Keratinocyte (primary cell): ENCODE results near the gene C19orf25. TPM values are rescaled to one million over a fixed set of nuclear protein-coding genes. Genes with fewer than 3 reads are reported as not detected.

Experiments
- DNase-seq: peaks from one replicate; pipeline ENCODE4 v3.0.0-alpha.2; 2011; ENCODE audit warnings: low read depth, missing footprints, low spot score
- FAIRE-seq: peaks from 2 replicates; lab custom pipeline; 2011; peaks lifted over from hg19 to GRCh38; lab: Jason Lieb, UNC
- H2AFZ ChIP-seq: 2 replicates; pipeline ENCODE4 v1.6.0; 2012; ENCODE audit warnings: low read length, control low read depth, inconsistent platforms; ENCODE audit not compliant: control insufficient read depth
- H3K27ac ChIP-seq: 2 replicates; pipeline ENCODE4 v1.5.1; 2011; ENCODE audit warnings: low read length; ENCODE audit not compliant: control insufficient read depth, insufficient read depth
- H3K27me3 ChIP-seq: 3 replicates; pipeline ENCODE4 v1.6.0; 2011; ENCODE audit warnings: low read length; ENCODE audit not compliant: control insufficient read depth, insufficient read depth; ENCODE audit errors: extremely low read depth
- H3K36me3 ChIP-seq, 2 experiments: 2 replicates in 1 of 2; 3 replicates in 1 of 2; pipeline ENCODE4 v1.5.1; 2011; ENCODE audit warnings: low read length in 2 of 2, mild to moderate bottlenecking in 1 of 2; ENCODE audit not compliant: control insufficient read depth in 2 of 2, insufficient read depth in 2 of 2; ENCODE audit errors: extremely low read depth in 1 of 2
- H3K4me1 ChIP-seq: 3 replicates; pipeline ENCODE4 v1.5.1; 2011; ENCODE audit warnings: low read length; ENCODE audit not compliant: control insufficient read depth, insufficient read depth; ENCODE audit errors: extremely low read depth
- H3K4me2 ChIP-seq: 3 replicates; pipeline ENCODE4 v1.6.0; 2011; ENCODE audit warnings: low read depth, low read length; ENCODE audit not compliant: control insufficient read depth, insufficient read depth; ENCODE audit errors: extremely low read depth
- H3K4me3 ChIP-seq, 3 experiments: fragments of 200-600 bp in 1 of 3; sonication (generic) in 1 of 3; 2 replicates in 2 of 3; 3 replicates in 1 of 3; pipeline ENCODE4 v1.5.1; 2011 to 2016; ENCODE audit warnings: low read length in 3 of 3, mild to moderate bottlenecking in 3 of 3, control low read depth in 2 of 3, inconsistent platforms in 1 of 3, low read depth in 1 of 3, mixed read lengths in 1 of 3, mixed run types in 1 of 3, moderate library complexity in 1 of 3; ENCODE audit not compliant: control insufficient read depth in 2 of 3, insufficient read depth in 2 of 3; ENCODE audit errors: extremely low read depth in 1 of 3
- H3K79me2 ChIP-seq: 2 replicates; pipeline ENCODE4 v1.6.0; 2012; ENCODE audit warnings: low read length; ENCODE audit not compliant: control insufficient read depth, insufficient read depth
- H3K9ac ChIP-seq: 3 replicates; pipeline ENCODE4 v1.6.0; 2011; ENCODE audit warnings: low read length; ENCODE audit not compliant: control insufficient read depth, insufficient read depth; ENCODE audit errors: extremely low read depth
- H3K9me1 ChIP-seq: 3 replicates; pipeline ENCODE4 v1.6.0; 2011; ENCODE audit warnings: low read length; ENCODE audit not compliant: control insufficient read depth, insufficient read depth; ENCODE audit errors: extremely low read depth
- H3K9me3 ChIP-seq: 2 replicates; pipeline ENCODE4 v1.5.1; 2012; ENCODE audit warnings: low read depth, low read length; ENCODE audit not compliant: control insufficient read depth
- H4K20me1 ChIP-seq: 3 replicates; pipeline ENCODE4 v1.6.0; 2011; ENCODE audit warnings: low read length; ENCODE audit not compliant: control insufficient read depth, insufficient read depth; ENCODE audit errors: extremely low read depth
- EZH2 ChIP-seq: IDR thresholded peaks from one replicate; pipeline ENCODE4 v1.6.1; 2012; ENCODE audit warnings: inconsistent platforms, mild to moderate bottlenecking, low read length, moderate library complexity
- dilution Hi-C: fragments of 300-500 bp; cut with MboI; formaldehyde crosslinking; loops from one replicate; pipeline ENCODE4 v1.7.0; 2020; ENCODE audit warnings: low sequenced_read_pairs; ENCODE audit not compliant: extremely low pct_ligation_motif_present
- polyA plus RNA-seq, 5 experiments: library from polyadenylated mRNA; depleted of rRNA in 3 of 5; stranded (reverse) in 3 of 5; stranded (forward) in 1 of 5; unstranded in 1 of 5; fragments of >200 nt; gene quantifications; 1 replicate in 1 of 5; 2 replicates in 3 of 5; 3 replicates in 1 of 5; pipeline versions ENCODE4 v1.2.1 to v1.2.3, GENCODE V29; 2011 to 2012; ENCODE audit warnings: missing spikeins in 2 of 5, low read depth in 1 of 5, low replicate concordance in 1 of 5
- TF ChIP-seq, protein P1 (sequence below), 3 experiments: IDR thresholded peaks in 1 of 3; conservative IDR thresholded peaks in 1 of 3; optimal IDR thresholded peaks in 1 of 3; 2 replicates in 2 of 3; 3 replicates in 1 of 3; pipeline versions ENCODE3 to v1.5.1; 2011; ENCODE audit warnings: low read length in 3 of 3, mild to moderate bottlenecking in 3 of 3, moderate library complexity in 2 of 3, control low read depth in 1 of 3, inconsistent platforms in 1 of 3; ENCODE audit not compliant: insufficient read depth in 2 of 3; ENCODE audit errors: extremely low read depth in 1 of 3

C19orf25 gene
- polyA plus RNA-seq, 1 donor (not counting 4 experiments of a cell fraction or from before 2014, with no cell fraction given) = 11.2 TPM

DNA sequence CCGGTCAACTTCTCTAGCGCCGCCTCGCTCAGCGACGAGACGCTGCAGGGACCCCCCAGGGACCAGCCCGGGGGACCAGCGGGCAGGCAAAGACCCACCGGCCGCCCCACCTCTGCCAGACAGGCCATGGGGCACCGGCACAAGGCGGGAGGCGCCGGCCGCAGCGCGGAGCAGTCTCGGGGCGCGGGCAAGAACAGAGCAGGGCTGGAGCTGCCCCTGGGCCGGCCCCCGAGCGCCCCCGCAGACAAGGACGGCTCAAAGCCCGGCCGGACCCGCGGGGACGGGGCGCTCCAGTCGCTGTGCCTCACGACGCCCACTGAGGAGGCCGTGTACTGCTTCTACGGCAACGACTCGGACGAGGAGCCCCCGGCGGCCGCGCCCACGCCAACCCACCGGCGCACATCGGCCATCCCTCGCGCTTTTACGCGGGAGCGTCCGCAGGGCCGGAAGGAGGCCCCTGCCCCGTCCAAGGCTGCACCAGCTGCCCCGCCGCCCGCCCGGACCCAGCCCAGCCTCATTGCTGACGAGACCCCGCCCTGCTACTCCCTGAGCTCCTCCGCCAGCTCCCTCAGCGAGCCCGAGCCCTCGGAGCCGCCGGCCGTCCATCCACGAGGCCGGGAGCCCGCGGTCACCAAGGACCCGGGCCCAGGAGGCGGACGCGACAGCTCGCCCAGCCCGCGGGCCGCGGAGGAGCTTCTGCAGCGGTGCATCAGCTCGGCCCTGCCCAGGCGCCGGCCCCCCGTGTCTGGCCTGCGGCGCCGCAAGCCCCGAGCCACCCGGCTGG is 11.3 kb downstream of the C19orf25 start:
- H3K27ac ChIP-seq = no peak overlapping the region
- no peak for DNase-seq
- peaks cover 12% of the 10 kb centered on the region for H4K20me1 ChIP-seq
- FAIRE-seq = no peak
- peaks cover 4% of the 10 kb centered on the region for H3K9me1 ChIP-seq
- peaks cover 61% of the 10 kb centered on the region for H3K27me3 ChIP-seq
- peaks cover 16% of the 10 kb centered on the region for H3K4me1 ChIP-seq
- dilution Hi-C loops = no loop called here
- no peak overlapping the region for H3K9ac ChIP-seq
- H3K4me2 ChIP-seq = peak overlapping the region; percentile 22
- peak; percentile 44 for TF ChIP-seq EZH2
- TF ChIP-seq, protein P1, sequence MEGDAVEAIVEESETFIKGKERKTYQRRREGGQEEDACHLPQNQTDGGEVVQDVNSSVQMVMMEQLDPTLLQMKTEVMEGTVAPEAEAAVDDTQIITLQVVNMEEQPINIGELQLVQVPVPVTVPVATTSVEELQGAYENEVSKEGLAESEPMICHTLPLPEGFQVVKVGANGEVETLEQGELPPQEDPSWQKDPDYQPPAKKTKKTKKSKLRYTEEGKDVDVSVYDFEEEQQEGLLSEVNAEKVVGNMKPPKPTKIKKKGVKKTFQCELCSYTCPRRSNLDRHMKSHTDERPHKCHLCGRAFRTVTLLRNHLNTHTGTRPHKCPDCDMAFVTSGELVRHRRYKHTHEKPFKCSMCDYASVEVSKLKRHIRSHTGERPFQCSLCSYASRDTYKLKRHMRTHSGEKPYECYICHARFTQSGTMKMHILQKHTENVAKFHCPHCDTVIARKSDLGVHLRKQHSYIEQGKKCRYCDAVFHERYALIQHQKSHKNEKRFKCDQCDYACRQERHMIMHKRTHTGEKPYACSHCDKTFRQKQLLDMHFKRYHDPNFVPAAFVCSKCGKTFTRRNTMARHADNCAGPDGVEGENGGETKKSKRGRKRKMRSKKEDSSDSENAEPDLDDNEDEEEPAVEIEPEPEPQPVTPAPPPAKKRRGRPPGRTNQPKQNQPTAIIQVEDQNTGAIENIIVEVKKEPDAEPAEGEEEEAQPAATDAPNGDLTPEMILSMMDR (optimal IDR thresholded peaks at IDR 0.05 in 1 of 3, IDR thresholded peaks at IDR 0.05 in 1 of 3, conservative IDR thresholded peaks at IDR 0.05 in 1 of 3; ENCODE audit: extremely low read depth in 1 of 3, insufficient read depth in 2 of 3, low read length in 3 of 3) = no peak
- no peaks in the 10 kb centered on the region for H3K9me3 ChIP-seq
- H3K79me2 ChIP-seq = no peaks in the 10 kb centered on the region
- no peaks in the 10 kb centered on the region for H3K36me3 ChIP-seq
- H3K4me3 ChIP-seq = peak overlapping the region in 1 of 3 experiments; percentile 36
- H2AFZ ChIP-seq = no peak overlapping the region

DNA sequence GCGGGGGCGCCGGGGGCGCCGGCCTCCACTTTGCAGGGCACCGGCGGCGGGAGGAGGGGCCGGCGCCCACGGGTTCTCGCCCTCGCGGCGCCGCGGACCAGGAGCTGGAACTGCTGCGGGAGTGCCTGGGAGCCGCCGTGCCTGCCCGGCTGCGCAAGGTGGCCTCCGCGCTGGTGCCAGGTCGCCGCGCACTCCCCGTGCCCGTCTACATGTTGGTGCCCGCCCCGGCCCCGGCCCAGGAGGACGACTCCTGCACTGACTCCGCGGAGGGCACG is 11.9 kb downstream of the C19orf25 start:
- peaks cover 16% of the 10 kb centered on the region for H3K4me1 ChIP-seq
- DNase-seq (no peak), FAIRE-seq (no peak)
- TF ChIP-seq, protein P1 (optimal IDR thresholded peaks at IDR 0.05 in 1 of 3, IDR thresholded peaks at IDR 0.05 in 1 of 3, conservative IDR thresholded peaks at IDR 0.05 in 1 of 3; ENCODE audit: extremely low read depth in 1 of 3, insufficient read depth in 2 of 3, low read length in 3 of 3) = no peak
- TF ChIP-seq EZH2 = no peak
- H3K27ac ChIP-seq = no peak overlapping the region
- no peak overlapping the region for H3K4me3 ChIP-seq
- peaks cover 3% of the 10 kb centered on the region for H3K9me1 ChIP-seq
- H2AFZ ChIP-seq = no peak overlapping the region
- peaks cover 12% of the 10 kb centered on the region for H4K20me1 ChIP-seq
- peaks cover 60% of the 10 kb centered on the region for H3K27me3 ChIP-seq
- dilution Hi-C loops = no loop called here
- peak overlapping the region; percentile 22 for H3K4me2 ChIP-seq
- H3K9ac ChIP-seq = no peak overlapping the region
- no peaks in the 10 kb centered on the region for H3K36me3 ChIP-seq
- H3K9me3 ChIP-seq = no peaks in the 10 kb centered on the region
- H3K79me2 ChIP-seq = no peaks in the 10 kb centered on the region
